ENCODE results near the gene TTC28. TPM values are rescaled to one million over a fixed set of nuclear protein-coding genes. Genes with fewer than 3 reads are reported as not detected.
A peak's percentile ranks its signal among the peaks of the same experiment; 100 is the strongest.

Gene TTC28
- total and polyA plus RNA-seq, 2 donors (not counting 3 experiments of a cell fraction or from before 2014, with no cell fraction given): 16.5 to 51.1 TPM

GRCh38 chr22:28034145-28034759 is 645.4 kb downstream of the TTC28 start:
- ChIA-PET POLR2A (no interaction called here), CTCF (interaction anchor here (1.0 to 4.5 kb wide), 7 partner anchors 9 to 559 kb away, joined by 3 to 25 read pairs (median 4); no protein-coding TSS in a partner anchor)
- intact Hi-C loops (cut with micrococcal nuclease) (no loop called here), dilution Hi-C loops (cut with MboI; ENCODE audit: extremely low pct_ligation_motif_present, low sequenced_read_pairs) (no loop called here)
- Histone ChIP-seq H3K27ac (ENCODE audit: insufficient read depth, low read depth, low read length) (peak overlapping the region; percentile 0), H3K4me3 (replicated peaks in 1 of 3; ENCODE audit: insufficient read depth in 1 of 3, low read depth in 1 of 3, low read length in 3 of 3) (no peak overlapping the region), H3K4me1 (ENCODE audit: control insufficient read depth, extremely low read depth, insufficient read depth, low read length) (peaks cover 47% of the 10 kb centered on the region), H3K9ac (replicated peaks; ENCODE audit: extremely low read depth, insufficient read depth, low read length) (no peak overlapping the region), H3K9me1 (replicated peaks; ENCODE audit: control insufficient read depth, extremely low read depth, insufficient read depth, low read length) (no peaks in the 10 kb centered on the region), H3K4me2 (ENCODE audit: insufficient read depth, low read length) (no peak overlapping the region), H4K20me1 (replicated peaks; ENCODE audit: control insufficient read depth, extremely low read depth, insufficient read depth, low read length) (no peaks in the 10 kb centered on the region), H3K36me3 (ENCODE audit: control insufficient read depth in 2 of 2, extremely low read depth in 1 of 2, insufficient read depth in 2 of 2, low read length in 2 of 2) (no peaks in the 10 kb centered on the region), H2AFZ (ENCODE audit: low read depth, low read length) (no peak overlapping the region), H3K79me2 (ENCODE audit: control insufficient read depth, insufficient read depth, low read length) (no peaks in the 10 kb centered on the region), H3K9me3 (replicated peaks; ENCODE audit: control insufficient read depth, insufficient read depth, low read length) (no peaks in the 10 kb centered on the region), H3K27me3 (ENCODE audit: control insufficient read depth in 2 of 2, insufficient read depth in 2 of 2, low read length in 2 of 2) (no peaks in the 10 kb centered on the region)
- BruUV-seq (replicated peaks): no TSS peak
- no peak for TF ChIP-seq EZH2 (IDR thresholded peaks at IDR 0.05; ENCODE audit: borderline replicate concordance, low read depth, low read length, severe bottlenecking)
- no peak for TF ChIP-seq JUN (IDR thresholded peaks at IDR 0.05; ENCODE audit: borderline replicate concordance, insufficient read depth, insufficient read length, low read depth)
- no peak for TF ChIP-seq CTCF (IDR thresholded peaks at IDR 0.05; ENCODE audit: extremely low read depth in 1 of 2, insufficient read depth in 1 of 2, low read depth in 1 of 2, low read length in 2 of 2)
- no peak for TF ChIP-seq GATA2 (IDR thresholded peaks at IDR 0.05; ENCODE audit: insufficient read depth, insufficient read length, low read depth, low read length)
- TF ChIP-seq POLR2AphosphoS5 (IDR thresholded peaks at IDR 0.05; ENCODE audit: insufficient read depth, low read depth, low read length): no peak
- no peak for TF ChIP-seq MAX (IDR thresholded peaks at IDR 0.05; ENCODE audit: insufficient read depth, insufficient read length)
- TF ChIP-seq MYC (IDR thresholded peaks at IDR 0.05; ENCODE audit: low read depth, low read length): no peak
- no peak for TF ChIP-seq FOS (IDR thresholded peaks at IDR 0.05; ENCODE audit: borderline replicate concordance, insufficient read depth, low read length)
- TF ChIP-seq POLR2A (IDR thresholded peaks at IDR 0.05; ENCODE audit: low read depth, low read length): no peak
- no peak for FAIRE-seq
- DNase-seq (ENCODE audit: low read depth, low spot score): no peak

All from endothelial cell of umbilical vein (primary cell).